NCI-H2107 (cell line): ENCODE results near the gene BRD7.
"Not testable (repeated sequence)": the region's sequence is repeated elsewhere in the genome, so short reads cannot be mapped to it uniquely, and the experiment has no call there.

Experiments used
- DNase-seq: peaks from one replicate; lab custom pipeline; 2025; lab: John Stamatoyannopoulos, UW

The BRD7 gene

DNA sequence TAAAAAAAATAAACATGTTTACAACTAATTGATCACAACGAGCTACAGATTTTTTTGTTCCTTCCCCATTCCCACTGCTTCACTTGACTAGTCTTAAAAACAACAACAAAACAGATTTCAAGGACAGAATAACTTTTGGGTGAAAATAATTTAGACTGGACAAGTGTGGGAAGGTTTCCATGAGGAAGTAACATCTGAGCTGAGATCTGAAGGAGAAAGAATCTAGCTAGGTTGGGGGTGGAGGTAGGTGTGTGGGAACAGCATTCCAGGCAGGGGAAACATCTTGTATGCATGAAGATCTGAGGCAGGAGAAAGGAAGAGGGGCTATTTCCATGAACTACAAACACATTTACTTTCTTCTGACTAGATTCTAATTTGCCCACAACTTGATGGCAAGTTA lies 9.2 kb downstream of the BRD7 start:
- DNase-seq, result no peak

DNA sequence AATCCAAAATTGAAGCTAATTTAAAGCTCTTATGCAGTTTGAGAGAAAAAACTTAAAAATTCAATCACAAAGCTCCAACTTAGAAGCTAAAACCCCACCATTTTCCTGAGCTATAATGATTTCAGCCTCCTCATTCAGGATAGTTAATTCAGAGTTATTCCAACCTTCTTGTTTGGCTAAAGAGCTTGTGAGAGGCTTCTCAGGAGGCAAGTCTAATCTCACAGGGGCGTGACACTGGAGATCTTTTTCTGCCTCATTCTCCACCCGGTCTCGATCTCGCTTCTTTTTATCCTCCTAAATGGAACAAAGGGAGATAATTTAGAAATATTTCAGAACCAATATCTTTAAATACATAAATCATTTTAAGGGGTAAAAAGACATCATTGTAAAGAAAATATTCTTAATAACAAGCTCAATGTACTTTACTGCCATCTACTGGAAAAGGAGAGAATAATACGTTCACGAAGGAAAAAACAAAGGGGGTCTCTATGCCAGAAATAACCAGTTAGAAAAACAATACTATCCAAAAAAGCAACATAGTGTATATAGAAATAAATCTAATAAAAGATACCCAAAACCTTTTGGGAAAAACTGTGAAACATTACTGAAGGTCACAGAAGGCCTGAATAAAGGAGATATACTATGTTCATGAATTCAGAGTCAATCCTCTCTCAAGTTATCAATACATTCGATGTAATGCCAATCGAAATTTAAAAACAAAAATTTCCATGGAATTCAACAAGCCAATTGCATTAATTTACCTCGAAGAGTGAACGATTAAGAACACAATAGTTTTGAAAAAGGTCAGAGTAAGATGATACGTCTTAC lies 13.9 kb downstream of the BRD7 start:
- no peak for DNase-seq

DNA sequence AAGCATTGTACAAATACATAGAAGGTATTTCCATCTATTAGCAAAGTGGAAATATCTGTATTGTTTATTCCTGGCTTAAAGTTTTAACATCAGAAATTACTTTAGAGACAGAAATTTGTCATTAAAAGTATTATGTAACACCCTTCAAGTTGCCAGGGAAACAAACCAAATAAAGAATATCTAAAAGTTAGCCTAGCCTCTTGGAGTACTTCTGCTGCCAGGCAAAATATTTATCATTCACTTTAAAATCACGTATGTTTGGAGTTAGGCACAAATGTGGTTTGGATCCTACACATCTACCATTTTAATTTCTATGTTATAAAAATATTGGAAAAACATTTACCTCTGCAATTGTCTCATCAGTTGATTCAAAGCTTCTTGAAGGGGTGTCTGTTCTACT lies 14.7 kb downstream of the BRD7 start:
- DNase-seq, result no peak

DNA sequence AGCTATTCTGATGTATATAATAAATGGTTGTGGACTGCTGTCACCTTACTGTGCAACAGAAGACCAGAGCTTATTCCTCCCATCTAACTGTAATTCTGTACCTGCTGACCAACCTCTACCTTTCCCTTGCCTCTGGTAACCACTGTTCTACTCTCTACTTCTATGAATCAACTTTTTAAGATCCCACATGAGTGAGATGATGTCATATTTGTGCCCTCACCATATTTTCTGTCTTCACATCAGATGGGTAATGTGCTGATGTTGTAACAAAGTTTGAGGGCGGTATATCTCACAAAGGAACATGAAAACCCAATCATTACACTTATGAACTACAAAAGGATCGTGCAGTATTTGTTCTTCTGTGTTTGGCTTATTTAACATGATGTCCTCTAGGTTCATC lies 16.8 kb downstream of the BRD7 start:
- DNase-seq, result no peak

DNA sequence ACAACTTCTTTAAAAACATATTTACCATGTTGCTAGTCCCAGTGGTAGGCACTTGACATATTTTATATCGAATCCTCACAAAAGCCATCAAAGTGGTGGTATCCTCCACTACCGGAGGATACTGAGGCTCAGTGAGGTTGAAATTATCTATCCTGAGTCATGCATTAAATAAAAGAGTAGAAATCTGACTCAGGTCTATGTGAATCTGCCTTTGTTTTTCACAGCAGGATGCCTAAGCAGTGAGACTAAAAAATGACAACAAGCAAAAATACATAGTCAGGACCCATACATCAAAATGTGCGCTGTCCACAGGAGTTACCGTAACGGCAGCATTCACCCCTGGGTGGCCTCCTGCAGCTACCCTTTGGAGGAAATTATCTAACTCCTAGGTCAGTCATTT lies 17.7 kb downstream of the BRD7 start:
- no peak for DNase-seq

DNA sequence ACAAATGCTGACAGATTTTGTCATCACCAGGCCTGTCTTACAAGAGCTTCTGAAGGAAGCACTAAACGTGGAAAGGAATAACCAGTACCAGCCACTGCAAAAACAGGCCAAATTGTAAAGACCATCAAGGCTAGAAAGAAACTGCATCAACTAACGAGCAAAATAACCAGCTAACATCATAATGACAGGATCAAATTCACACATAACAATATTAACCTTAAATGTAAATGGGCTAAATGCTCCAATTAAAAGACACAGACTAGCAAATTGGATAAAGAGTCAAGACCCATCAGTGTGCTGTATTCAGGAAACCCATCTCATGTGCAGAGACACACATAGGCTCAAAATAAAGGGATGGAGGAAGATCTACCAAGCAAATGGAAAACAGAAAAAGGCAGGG lies 23.6 kb downstream of the BRD7 start:
- not testable (repeated sequence) for DNase-seq

DNA sequence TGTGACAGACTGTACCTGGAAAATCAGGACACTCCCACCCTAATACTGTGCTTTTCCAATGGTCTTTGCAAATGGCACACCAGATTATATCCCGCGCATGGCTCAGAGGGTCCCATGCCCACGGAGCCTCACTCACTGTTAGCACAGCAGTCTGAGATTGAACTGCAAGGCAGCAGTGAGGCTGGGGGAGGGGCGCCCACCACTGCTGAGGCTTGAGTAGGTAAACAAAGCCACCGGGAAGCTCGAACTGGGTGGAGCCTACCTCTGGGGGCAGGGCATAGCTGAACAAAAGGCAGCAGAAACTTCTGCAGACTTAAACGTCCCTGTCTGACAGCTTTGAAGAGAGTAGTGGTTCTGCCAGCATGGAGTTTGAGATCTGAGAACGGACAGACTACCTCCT lies 25.2 kb downstream of the BRD7 start:
- not testable (repeated sequence) for DNase-seq

DNA sequence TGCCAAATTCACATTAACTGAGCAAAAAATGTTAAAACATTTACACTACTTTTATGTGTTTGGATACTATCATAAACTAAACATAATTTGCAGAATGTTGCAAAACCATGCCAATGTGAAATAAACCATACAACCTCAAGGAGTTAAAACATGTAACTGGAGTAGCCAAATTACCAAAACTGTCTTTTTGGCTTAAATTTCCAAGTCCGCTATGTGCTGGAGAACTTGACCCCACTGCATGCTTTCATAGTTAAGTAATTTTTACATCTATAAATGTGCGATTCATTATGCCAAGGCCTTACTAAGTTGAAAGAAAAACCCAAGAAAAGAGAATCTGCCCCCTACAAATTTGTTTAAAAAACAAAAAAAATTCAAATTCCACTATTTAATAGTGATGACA lies 28.2 kb downstream of the BRD7 start:
- no peak for DNase-seq

DNA sequence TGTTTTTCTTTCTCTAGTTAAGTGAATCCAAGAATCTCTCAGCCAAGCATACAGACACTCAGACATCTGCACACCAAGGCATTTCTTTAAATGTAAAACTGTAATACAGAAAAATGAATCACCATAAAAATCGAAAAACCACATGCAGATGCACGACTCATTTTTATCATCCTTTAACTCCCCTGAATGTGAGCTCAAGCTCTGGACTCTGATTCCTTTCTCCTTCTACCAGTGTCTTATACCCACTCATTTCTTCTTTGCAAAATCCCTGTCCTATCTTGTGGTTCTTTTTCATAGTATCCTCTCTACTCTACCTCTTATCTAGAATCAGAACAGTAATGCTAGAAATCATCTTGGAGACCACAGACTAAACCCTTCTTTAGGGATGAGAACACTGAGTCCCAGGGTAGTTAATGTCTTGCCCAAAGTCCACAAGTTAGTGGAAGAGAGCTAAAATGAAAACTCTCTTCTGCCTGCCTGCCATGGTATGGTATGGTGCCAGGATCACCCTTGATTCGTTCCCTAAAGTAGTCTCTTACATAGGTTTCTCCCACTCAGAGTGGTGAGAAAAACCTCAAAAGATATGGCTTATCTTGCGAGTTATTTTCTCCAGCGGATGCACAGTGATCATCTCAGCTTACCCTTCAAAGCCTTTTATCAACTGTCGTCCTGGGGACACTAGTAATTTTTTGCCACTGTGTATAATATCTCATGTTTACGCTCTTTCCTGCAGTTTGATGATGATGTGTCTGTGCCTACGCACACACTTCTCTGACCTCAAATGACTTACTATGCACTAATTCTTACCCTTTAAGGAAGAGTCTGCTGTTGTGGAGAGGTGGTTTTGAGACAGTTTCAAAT lies 30.2 kb downstream of the BRD7 start:
- DNase-seq, result no peak

DNA sequence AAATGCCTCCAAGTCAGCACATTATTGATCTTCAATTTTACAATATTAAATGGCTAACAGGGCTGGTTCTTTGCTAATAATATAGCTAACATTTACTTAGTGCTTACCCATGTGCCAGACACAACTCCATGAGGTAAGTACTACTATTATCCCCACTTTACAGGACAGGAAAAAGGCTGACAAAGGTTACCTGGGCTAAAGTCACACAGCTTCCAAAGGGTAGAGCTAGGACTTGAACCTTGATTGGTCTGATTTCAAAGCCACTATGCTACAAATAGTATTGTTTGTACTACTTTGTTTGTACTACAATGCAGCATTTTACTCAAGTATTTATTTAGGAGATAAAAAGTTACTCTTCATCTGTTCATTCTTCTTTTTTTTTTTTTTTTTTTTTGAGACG lies 31.9 kb downstream of the BRD7 start:
- no peak for DNase-seq

DNA sequence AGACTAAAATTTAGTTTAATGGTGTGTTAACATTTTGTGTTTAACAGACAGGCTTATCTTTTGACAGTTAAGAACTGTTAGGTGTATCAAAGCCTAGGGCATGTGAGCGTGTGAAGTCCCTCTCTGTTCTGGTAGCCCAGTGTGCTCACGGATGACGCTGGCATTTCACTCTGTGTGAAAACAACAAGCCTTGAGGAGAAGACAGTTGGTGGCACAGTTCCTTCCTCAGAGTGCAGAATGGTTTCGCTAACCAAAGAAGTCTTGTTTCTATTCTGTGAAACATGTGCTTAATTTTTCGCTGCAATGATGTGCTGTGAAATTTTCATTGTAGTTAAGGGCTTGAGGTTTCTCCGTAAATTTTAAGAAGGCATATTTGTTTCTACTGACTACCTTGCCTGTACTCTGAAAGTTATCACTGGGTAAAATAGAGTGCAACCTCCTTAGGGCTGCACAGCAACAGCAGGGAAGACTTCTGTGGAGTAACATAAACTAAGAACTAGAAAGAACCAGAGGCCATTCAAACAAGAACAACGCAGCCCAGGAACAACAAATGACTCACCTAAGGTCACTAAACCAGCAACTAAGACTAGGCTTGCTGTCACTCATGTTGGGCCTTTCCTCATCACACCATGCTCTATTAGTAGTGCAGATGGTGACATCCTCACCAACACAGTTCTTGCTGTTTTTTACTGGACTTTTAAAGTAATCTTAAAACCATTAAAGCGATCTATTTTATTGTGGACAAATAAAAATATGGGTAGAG lies 33.4 kb downstream of the BRD7 start:
- no peak for DNase-seq

DNA sequence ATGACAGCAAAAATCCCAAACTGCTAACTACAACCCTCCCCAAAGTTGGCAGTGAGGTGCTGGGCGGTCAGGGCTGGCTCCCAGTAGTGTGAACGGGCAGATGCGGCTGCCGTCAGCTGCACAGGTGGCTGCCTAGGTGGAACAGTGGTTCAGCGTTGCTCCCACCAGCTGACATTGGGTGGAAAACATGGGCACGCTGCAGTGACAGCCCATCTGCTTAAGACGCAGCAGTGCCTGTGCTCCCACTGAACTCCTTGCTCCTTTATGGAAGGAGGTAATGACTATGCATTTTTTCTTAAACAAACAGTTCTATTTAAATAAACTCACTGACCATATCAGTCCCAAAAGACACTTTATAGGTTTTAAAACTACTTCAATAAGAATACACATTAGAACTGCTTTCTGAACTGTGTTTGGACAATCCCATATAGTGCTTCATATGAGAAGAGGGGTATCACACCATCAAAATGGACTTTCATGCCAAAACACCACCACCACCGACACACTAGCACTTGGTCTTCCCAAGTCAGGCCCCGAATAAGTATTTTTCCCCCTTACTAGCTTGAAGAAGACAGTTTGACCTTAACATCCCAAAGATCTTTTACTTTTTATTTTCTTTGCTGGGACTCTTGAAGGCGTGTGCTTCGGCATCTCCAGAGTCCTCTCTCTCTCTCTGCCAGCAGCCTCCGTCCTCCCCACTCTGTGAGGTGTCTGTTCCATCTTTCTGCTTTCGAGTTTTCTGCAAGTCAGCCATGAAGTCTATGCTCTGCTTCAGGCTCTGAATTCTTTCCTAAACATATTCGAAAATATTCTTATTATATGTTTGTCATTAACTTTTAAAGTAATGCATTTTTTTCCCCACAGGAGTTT lies 34.4 kb downstream of the BRD7 start:
- no peak for DNase-seq

DNA sequence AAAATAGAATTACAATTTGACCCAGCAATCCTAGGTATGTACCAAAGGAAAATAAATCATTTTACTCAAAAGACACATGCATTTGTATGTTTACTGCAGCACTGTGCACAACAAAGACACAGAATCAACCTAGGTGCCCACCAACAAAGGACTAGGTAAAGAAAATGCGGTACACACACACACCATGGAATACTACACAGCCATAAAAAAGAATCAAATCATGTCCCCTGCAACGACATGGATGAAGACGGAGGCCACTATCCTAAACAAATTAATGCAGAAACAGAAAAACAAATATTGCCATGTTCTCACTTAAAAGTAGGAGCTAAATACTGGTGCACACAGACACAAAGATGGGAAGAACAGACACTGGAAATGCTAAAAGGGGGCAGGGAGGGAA lies 36.2 kb downstream of the BRD7 start:
- DNase-seq, result no peak

DNA sequence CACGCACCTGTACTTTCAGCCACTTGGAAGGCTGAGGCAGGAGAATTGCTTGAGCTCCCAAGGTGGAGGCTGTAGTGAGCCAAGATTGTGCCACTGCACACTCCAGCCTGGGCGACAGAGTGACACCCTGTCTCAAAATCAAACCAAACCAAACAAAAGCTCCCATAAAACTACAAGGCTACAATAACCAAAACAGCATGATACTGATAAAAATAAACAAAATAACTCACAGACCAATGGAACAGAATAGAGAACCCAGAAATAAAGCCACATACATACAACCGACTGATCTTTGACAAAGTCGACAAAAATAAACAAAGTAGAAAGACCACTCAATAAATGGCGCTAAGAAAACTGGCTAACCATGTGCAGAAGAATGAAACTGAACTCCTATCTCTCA lies 37.2 kb downstream of the BRD7 start:
- DNase-seq, result no peak

DNA sequence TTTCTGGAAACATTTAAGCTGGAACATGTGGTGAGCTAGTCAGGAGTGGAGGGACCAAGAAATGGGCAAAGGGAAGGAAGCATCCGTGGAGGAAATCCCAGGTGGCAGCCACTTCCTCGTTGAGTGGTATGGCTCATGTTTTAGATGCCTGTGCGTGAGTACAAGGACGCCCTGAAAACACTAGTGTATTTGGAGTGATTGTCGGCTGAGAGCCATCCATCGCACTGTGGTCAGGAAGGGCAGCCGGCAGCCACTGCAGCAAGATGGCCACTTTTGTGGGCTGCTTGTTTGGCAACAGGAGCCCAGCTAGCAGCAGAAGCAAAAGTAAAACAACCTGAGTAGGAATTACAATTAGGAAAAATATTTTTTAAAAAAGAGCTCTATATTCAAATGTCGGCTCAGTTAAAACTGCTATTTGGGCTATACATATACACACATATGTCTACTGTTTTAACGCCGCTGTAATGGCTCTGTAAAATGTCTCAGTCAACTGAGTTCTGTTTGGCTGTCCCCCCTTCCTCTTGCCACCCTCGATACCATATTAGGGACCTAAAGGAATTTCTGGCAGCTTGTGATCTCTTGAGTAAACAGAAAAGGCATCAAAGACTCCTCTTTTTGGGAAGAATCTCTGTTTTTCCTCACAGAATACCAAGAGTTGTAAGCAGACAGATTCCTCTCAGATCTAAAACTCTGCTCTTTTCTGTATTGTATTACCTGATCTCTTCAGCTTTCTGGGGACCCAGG lies 39.2 kb downstream of the BRD7 start:
- no peak for DNase-seq

DNA sequence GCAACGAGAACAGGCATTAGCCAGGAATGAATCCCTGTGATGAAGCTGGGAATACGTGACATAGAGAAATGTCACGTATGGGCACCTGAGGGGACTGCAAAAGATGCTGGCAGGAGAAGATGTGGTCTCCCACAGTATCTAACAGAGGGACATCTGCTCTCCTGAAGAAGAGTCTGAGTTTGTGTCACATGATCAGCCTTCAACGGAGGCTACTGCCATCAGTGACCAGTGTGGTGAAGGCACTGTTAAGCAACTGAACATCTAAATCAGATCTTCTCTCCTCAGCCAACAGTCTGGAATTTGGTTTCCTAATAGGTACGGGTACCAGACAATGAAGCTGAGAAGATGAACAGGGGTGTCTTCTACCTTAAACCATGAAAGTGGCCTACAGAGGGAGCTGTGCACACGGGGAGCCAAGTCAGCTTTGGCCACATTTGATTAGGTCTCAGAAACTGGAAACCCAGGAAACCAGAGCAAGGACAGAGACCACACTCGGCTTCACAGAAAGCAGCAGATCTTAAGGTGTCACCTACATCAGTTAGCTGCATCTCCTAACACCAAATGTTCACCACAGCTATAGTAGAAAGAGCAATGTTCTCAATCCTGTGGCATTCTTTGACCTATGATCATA lies 41.8 kb downstream of the BRD7 start:
- DNase-seq, result no peak

DNA sequence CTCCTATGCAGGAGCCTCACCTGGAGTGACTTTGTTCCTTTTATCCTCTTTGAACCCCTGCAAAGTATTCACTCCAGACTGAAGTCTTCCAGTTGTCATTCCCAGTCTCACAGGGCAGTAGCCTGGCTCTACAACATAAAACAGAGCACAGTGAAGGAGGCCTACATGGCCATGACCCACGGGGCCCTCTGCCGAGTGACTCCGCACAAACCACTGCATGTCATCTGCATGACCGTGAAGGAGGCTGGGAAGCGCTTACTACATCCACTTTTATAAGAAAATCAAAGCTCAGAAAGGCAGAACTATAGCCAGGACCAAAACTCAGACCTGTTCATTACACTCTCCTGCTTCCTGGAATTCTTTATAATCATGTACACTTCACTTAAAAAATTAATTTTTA lies 42.5 kb downstream of the BRD7 start:
- no peak for DNase-seq

DNA sequence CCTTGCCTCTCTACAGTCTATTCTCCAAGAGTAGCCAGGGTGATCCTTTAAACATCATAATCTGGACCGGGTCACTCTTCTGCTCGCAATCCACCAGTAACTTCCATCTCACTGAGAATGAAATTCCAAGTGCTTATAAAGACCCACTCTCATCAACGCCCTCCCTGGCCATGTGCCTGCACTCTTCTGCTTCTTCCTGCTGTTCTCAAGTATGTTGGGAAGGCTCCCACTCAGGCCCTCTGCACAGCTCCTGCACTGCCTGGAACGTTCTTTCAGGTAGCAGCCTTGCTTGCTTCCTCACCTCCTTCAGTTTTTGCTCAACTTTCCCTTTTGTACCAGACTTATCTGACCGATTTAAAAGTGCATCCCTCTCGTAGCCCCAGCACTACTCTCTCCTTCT lies 44.4 kb downstream of the BRD7 start:
- no peak for DNase-seq

DNA sequence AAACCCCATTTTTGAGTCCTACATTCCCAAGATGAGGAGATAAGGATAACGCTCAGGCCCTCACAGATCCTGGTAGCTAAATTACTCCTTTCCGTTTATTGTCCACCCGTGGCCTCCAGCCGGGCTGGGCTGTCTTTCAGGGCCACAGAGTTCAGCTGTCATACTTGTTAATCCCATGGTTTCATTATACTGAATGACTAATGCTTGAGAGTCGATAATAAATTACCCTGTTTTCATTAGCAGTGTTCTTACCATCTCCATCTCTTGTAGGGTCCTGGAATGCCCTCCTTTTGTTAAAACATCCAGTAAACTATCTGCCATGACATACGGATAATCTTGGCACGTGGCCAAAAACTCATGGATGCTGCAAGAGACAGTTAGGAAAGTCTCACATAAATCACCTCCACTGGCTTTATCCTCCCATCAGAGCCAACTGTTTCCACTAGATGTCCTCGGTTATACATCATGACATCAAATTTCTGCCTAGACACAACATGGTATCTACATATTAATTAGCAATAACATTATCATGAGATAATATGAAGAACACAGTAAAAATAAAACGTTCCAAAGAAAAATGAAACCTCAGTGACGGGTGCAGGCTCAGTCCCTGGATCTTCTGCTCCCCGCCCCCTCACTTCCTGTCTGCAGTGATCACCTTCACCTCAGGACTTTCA lies 45.3 kb downstream of the BRD7 start:
- DNase-seq, result no peak

DNA sequence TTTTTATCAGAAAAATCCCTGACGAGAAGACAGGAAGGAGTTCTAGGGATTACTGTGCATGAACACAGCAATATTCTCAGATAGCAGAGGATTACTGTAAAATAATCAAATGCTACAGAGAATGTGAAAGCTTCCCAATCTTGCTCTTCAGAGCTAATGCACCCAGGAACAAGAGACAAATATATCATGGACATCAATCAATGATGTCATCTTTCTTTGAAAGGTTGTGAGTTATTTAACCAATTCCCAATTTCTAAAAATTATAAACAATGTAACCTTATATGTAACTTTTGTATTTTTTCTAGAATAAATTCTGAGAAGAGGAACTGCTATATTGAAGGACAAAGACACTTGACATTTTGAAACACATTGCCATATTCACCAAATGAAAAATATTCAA lies 46.5 kb downstream of the BRD7 start:
- DNase-seq, result no peak
